WERI-Rb-1 (cell line): Measurements from ENCODE around the gene KNDC1.

Source experiments
- DNase-seq: peaks from one replicate; pipeline ENCODE4 v3.0.0-alpha.2; 2020
- H3K27ac ChIP-seq: fragments of 250-450 bp; sonication (Bioruptor Pico); 2 replicates; pipeline ENCODE4 v1.5.1; 2020; ENCODE audit warnings: mild to moderate bottlenecking, moderate library complexity
- H3K27me3 ChIP-seq: fragments of 250-450 bp; sonication (Bioruptor Pico); 2 replicates; pipeline ENCODE4 v1.5.1; 2021; ENCODE audit warnings: mild to moderate bottlenecking, low read depth, moderate library complexity; ENCODE audit not compliant: insufficient read depth, severe bottlenecking
- H3K36me3 ChIP-seq: fragments of 250-450 bp; sonication (Bioruptor Pico); 2 replicates; pipeline ENCODE4 v1.5.1; 2020; ENCODE audit warnings: mild to moderate bottlenecking, moderate library complexity
- H3K4me3 ChIP-seq: 2 replicates; pipeline ENCODE4 v1.5.1; 2011; ENCODE audit warnings: low read depth, mild to moderate bottlenecking, control low read depth, low read length
- H3K9me3 ChIP-seq: fragments of 250-450 bp; sonication (Bioruptor Pico); 2 replicates; pipeline ENCODE4 v1.5.1; 2021; ENCODE audit warnings: mild to moderate bottlenecking, moderate library complexity; ENCODE audit not compliant: severe bottlenecking
- TF ChIP-seq, protein P1 (sequence below): IDR thresholded peaks from 2 replicates; pipeline ENCODE4 v1.5.1; 2011; ENCODE audit warnings: low read depth, mild to moderate bottlenecking, control low read depth, inconsistent platforms, low read length

The KNDC1 gene

DNA sequence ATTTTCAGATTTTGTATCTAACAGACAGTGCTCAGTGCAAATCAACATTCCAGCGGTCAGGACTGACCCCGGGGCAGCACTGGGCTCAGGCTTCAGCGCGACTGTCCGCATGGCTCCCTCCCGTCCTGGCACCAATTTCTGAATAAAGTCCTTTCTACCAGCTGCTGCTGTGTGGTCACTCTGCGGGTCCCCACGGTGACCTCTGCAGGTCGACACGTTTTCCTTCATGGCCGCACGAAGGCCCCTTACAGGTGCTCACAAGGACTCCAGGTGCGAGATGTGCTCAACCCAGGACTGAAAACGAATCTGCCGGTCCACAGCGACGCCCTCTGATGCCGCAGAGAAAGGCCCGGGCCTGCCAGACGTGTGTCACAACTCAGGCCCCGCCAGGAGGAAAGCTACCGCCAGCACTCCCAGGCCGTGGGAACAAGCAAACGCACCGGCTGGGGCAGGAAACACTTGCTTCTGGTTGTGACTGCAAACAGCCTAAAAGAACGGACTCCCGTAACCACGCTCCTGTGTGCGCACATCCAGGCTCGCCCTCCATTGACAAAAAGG, 66.3 kb downstream of the KNDC1 start:
- no peak for DNase-seq
- Histone ChIP-seq H3K9me3 (no peaks in the 10 kb centered on the region), H3K36me3 (no peaks in the 10 kb centered on the region), H3K27me3 (peaks cover 6% of the 10 kb centered on the region), H3K4me3 (no peak overlapping the region), H3K27ac (no peak overlapping the region)
- TF ChIP-seq, protein P1, sequence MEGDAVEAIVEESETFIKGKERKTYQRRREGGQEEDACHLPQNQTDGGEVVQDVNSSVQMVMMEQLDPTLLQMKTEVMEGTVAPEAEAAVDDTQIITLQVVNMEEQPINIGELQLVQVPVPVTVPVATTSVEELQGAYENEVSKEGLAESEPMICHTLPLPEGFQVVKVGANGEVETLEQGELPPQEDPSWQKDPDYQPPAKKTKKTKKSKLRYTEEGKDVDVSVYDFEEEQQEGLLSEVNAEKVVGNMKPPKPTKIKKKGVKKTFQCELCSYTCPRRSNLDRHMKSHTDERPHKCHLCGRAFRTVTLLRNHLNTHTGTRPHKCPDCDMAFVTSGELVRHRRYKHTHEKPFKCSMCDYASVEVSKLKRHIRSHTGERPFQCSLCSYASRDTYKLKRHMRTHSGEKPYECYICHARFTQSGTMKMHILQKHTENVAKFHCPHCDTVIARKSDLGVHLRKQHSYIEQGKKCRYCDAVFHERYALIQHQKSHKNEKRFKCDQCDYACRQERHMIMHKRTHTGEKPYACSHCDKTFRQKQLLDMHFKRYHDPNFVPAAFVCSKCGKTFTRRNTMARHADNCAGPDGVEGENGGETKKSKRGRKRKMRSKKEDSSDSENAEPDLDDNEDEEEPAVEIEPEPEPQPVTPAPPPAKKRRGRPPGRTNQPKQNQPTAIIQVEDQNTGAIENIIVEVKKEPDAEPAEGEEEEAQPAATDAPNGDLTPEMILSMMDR, result no peak

DNA sequence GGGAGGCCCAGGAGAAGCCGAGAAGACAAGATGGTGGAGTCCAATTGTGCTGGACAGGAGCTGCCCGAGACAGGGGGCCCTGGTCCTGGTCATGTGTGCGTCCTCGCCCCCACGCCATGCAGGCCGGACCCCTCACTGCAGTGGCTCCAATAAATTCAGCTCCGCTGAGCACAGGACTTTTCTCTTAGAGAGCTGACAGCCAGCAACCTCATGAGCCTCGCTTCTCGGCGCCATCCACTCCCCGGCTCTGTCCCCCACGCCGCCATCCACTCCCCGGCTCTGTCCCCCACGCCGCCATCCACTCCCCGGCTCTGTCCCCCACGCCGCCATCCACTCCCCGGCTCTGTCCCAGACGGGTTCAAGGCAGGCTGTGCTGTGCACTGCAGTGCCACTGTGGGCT, 67.2 kb downstream of the KNDC1 start:
- TF ChIP-seq, protein P1, result no peak
- Histone ChIP-seq H3K9me3 (no peaks in the 10 kb centered on the region), H3K27me3 (peaks cover 8% of the 10 kb centered on the region), H3K36me3 (no peaks in the 10 kb centered on the region), H3K4me3 (no peak overlapping the region), H3K27ac (no peak overlapping the region)
- DNase-seq, result no peak

DNA sequence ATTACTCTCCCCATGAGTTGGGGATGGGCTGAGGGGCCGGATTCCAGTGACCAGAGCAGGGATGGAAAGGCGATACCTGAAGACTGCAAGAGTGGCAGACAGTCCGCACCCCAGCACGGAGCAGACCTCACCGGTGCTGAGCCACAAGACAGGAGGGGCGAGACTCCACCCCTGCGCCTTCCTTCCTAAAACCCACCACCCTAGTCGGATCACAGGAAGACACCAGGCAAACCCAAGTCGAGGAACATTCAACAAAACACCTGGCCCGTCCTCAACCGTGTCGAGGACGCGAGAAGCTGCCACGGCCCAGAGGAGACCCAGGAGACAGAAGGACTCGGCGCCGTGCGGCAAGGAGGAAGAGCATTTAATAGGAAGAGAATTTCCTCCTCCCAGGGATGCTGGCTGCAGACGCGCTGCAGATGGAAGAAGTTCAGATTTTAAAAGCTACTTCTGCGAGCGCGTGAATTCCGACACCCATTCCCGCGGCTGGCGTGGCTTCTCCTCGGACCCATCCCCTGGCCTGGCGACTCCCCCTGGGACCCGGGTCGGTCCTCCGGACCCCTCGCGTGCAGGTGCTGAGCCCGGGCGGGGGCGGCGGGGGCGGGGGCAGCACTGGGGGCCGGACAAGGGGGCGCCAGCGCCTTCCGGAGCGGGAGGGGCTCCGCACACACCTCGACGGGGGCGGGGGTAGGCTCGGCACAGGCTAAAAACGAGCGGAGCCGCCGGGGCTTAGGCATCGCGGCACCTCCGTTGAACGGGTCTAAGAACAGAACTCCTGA, 69.4 kb downstream of the KNDC1 start:
- DNase-seq, result no peak
- Histone ChIP-seq H3K27me3 (peaks cover 8% of the 10 kb centered on the region), H3K4me3 (no peak overlapping the region), H3K27ac (no peak overlapping the region), H3K9me3 (no peaks in the 10 kb centered on the region), H3K36me3 (no peaks in the 10 kb centered on the region)
- TF ChIP-seq, protein P1, result no peak

DNA sequence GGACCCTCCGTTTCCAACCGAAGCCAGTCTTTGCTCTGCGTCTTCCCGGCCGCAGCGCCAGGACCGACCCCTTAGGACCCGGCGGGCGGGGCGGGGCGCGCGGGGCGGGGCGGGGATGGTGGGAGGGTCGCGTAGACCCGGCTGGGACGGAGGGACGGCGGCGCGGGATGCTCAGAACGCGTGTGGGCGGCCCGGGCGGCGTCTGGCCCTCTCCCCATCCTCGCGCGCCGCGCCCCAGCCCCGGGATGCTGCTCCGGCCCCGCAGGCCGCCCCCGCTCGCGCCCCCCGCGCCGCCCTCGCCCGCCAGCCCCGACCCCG, 70.0 kb downstream of the KNDC1 start, which contains the start of gene UTF1:
Gene UTF1, plus strand, starts transcription at position 174 of the 318 bp plus-strand sequence. Its CDS starts 72 bp downstream, at position 246.
- H3K36me3 ChIP-seq, result no peaks in the 10 kb centered on the region
- H3K27ac ChIP-seq, result no peak within 1 kb of the TSS
- H3K4me3 ChIP-seq, result peak within 1 kb of the TSS; percentile 26
- peaks cover 8% of the 10 kb centered on the region for H3K27me3 ChIP-seq
- TF ChIP-seq, protein P1, result no peak
- DNase-seq, result no peak
- H3K9me3 ChIP-seq, result no peaks in the 10 kb centered on the region

DNA sequence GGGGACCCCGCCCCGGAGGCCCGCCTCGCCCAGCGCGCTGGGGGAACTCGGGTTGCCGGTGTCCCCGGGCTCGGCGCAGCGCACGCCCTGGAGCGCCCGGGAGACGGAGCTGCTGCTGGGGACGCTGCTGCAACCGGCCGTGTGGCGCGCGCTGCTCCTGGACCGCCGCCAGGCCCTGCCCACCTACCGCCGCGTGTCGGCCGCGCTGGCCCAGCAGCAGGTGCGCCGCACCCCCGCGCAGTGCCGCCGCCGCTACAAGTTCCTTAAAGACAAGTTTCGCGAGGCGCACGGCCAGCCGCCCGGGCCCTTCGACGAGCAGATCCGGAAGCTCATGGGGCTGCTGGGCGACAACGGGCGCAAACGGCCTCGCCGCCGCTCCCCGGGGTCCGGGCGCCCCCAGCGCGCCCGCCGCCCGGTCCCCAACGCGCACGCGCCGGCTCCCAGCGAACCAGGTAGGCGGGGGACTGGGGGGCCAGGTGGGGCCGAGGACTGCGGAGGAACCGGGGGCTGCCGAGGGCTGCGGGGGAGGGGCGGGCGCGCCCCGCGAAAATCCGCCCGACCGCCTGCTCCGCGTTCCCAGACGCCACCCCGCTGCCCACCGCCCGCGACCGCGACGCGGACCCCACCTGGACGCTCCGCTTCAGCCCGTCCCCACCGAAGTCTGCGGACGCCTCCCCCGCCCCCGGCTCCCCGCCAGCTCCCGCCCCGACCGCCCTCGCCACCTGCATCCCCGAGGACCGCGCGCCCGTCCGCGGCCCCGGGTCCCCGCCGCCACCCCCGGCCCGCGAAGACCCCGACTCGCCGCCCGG, 70.6 kb downstream of the KNDC1 start:
- no peak overlapping the region for H3K27ac ChIP-seq
- no peaks in the 10 kb centered on the region for H3K36me3 ChIP-seq
- DNase-seq, result no peak
- H3K27me3 ChIP-seq, result peaks cover 8% of the 10 kb centered on the region
- peak overlapping the region; percentile 26 for H3K4me3 ChIP-seq
- no peaks in the 10 kb centered on the region for H3K9me3 ChIP-seq
- TF ChIP-seq, protein P1, result no peak
